GM12872 (cell line): Measurements from ENCODE around the gene LIN7A.

ENCODE experiments used
- TF ChIP-seq, protein P1 (sequence below): IDR thresholded peaks from 3 replicates; pipeline ENCODE4 v1.5.1; 2011; ENCODE audit warnings: low read depth, mild to moderate bottlenecking, low read length, moderate library complexity; ENCODE audit not compliant: insufficient read depth

The LIN7A gene

DNA sequence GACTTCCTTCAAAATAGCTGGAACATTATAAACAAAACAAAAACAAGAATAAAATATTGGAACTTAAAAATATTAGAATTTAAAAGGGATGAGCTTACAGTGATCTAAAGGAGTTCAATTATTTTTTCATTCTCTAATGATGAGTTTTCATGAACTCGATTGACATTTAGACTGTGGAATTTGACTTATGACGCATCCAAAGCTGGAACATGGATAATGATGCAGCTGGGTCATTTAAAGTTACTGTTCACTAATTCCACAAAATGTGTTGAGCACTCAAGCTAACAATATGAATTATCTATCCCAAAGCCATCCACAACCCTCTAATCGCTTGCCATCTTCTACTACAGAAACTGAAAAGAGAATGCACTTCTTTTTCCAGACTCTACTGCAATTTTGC, 42.5 kb downstream of the LIN7A start:
- TF ChIP-seq, protein P1, sequence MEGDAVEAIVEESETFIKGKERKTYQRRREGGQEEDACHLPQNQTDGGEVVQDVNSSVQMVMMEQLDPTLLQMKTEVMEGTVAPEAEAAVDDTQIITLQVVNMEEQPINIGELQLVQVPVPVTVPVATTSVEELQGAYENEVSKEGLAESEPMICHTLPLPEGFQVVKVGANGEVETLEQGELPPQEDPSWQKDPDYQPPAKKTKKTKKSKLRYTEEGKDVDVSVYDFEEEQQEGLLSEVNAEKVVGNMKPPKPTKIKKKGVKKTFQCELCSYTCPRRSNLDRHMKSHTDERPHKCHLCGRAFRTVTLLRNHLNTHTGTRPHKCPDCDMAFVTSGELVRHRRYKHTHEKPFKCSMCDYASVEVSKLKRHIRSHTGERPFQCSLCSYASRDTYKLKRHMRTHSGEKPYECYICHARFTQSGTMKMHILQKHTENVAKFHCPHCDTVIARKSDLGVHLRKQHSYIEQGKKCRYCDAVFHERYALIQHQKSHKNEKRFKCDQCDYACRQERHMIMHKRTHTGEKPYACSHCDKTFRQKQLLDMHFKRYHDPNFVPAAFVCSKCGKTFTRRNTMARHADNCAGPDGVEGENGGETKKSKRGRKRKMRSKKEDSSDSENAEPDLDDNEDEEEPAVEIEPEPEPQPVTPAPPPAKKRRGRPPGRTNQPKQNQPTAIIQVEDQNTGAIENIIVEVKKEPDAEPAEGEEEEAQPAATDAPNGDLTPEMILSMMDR = no peak

DNA sequence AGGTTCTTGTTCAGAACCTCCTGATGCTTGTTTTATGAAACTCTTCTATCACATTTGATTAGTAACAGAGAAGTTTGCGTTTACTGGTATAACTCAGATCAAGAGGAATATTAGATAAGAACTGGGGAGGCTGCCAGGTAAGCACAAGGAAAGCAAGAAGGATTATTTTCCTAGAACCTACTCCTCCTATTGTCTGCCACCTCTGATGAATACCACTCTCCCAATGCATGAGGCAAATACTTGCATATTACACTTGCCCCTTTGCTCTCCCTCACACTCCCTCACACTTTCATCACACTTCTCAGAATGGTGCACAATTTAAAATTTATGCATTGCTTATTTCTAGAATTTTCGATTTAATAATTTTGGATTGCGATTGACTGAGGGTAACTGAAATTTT, 43.6 kb downstream of the LIN7A start:
- TF ChIP-seq, protein P1 = no peak

DNA sequence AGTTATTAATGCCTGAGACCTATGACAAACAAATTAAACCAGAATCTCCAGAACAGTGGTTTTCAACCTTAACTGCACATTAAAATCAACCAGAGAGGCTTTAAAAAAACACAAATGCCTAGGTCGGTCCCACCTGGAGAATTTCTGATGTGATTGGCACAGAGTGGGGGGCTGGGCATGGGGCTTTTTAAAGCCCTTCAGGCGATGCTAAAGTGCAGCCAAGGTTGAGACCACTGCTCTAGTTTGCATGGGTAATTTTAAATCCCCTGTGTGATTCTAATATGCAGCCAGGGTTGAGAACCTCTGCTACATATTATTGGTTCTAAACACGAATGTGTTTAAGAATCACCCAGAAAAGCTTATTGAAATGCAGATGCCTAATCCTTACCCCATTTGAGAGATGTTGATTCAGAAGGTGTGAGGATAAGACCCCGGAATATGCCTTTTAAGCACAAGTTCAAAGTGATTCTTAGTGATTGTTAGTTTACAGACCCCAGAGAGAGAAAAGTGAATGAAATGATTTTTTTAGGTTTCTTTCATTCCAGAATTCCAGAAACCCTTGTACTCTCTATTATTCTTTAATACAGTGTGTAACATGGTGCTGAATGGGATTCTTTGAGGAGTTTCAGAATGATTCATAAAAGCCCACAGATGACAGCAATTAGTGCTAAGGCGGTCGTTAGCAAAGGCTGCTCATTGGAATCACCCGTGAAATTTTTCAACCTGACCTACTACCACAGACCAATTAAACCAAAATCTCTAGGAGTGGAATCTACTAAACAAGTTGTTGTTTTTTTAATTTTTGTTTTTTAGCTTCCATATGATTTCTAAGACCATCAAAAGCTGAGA, 44.9 kb downstream of the LIN7A start:
- TF ChIP-seq, protein P1 = no peak

DNA sequence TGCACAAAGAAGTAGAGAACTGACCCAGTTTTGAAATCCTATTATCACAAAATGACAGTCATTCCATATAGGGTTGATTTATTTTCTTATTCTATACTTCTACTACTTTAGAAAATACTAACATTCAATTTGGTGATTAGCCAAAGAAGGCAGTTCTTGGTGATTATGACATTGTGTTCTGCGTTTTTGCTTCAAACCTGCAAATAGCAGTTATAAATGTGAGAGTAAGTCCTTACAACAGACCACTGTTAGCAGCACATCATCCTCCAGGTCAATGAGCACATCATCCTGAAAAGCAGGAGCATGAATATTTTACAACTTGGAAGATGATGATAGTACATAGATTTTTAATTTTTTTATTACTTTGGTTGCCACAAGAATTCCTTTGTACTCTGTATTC, 53.1 kb downstream of the LIN7A start:
- TF ChIP-seq, protein P1 = no peak

DNA sequence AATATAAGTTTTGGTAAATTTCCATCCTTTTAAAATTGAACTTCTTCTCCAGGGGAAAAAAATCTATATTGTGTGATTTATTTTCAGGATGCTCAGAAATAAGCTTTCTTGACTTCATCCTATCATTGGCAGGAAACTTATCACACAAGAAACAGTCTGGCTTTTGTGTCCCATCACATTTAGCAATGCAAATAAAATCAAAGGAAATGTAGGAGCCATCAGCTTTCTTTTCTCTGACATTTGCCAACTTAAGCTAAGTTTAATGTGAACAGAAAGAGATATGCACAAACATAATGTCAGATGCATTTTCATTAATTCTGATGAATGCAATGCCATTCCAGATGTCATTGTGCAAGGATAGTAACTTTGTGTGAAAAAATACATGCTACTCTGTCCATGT, 56.6 kb downstream of the LIN7A start:
- TF ChIP-seq, protein P1 = no peak

DNA sequence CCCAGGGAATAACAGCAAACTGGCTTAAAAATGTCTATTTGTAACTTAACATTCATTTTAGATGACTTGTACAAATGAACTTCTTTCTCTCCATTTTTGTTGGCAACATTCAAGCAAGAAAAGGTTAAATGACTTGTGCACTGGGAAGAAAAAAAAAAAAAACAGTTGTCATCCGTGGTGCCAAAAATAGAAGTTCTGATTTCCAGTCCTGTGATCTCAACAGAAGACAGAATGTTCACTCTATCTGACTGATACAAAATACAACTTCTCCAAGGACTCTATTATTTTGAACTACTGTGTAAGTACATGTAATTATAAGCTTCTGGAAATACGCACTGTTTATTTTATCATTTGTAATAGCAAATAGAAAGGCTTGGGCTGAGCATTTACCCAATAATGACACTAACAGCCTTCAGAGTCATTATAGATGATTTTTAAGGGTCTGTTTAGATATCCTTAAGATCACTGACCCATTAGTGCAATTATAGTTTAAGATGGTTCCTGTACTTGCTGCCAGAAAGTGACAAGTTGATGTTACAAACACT, 59.9 kb downstream of the LIN7A start:
- TF ChIP-seq, protein P1 = no peak

DNA sequence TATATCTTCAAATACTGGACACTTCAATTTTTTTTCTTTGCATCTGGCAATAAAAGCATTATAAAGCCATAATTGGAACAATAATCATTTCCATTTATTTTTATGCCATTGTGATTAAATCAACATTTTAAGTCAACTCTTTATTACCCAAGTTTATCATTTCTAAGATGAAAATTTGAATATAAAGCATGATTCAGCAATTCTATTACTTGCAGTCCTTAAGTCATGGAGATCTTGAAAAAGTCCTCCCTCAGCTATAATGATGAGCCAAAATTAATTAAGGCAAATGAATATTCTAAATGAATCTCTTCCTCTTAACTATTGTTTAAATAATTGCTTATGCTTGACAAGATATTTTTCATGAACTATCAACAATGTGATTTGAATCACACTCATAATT, 65.7 kb downstream of the LIN7A start:
- TF ChIP-seq, protein P1 = no peak
